GM21423 (cell line): Measurements from ENCODE around the gene AFF3.

Source experiments
- ATAC-seq: cut with Tn5 transposase; IDR thresholded peaks from one replicate; pipeline ENCODE4 v1.9.1; 2021; ENCODE audit warnings: mild to moderate bottlenecking, moderate library complexity; ENCODE audit not compliant: unreplicated experiment

The AFF3 gene

DNA sequence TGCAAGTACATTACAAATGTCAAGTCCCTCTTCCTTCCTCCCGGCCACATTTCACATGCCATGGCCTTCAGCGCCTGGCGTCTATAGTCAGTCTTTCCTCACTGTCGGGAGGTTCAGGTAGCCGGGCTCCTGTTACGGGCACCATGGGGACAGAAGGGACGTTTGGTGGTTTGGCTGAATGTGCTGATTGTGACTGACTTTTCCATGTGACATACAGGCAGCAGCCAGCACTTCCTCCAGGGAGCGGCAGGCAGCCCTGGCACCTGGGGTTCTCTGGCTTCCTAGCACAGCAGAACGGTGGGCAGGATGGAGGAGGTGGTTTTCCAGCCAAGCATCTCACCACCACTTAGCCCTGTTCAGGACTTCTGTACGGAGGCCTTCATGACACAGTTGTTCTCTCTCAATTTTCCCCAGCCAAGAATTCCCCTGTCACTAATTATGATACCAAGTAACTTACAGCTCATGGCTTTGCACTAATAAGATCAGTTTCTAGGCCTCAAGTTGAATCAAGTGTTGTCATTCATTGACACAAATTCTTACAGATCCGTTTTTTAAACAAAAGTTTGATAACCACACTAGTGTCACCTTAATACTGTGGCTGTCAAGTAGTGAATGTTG, 568.6 kb downstream of the AFF3 start:
- ATAC-seq, result no peak

DNA sequence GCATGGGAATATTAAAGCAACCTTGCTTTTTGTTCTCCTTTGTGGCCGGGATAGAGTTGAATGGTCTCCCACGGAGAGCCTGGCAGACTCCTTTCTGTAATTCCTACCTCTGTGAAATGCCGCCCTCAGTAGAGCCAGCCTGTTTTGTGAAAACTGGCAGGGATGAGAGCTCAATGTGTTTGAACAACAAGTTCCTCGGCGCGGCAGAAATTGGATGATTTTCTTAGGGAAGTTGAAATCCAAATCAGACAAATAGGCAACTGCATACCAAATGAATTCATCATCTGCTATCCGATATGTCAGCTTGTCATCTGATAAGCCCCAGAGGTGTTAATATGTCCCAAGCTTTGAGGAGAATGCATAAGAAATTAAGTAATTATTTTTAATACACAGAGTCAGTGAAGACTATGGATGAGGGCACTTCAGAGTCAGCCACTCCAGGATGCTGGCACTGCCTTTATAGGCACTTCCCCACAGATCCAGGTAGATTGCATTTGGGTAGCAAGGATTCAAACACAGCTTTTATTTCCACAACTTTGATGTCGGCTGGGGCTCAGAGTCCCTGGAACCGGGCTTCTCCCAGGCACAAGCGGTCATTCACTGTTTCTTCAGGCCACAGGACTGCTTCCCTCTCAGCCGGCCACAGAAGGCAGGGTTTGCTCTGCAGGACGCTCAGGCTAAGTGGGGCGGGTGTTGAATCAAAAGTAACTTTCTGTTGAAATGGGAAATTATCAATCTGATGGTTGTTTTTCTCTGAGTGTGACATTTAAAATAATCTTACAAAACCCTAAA, 569.8 kb downstream of the AFF3 start:
- ATAC-seq, result no peak

DNA sequence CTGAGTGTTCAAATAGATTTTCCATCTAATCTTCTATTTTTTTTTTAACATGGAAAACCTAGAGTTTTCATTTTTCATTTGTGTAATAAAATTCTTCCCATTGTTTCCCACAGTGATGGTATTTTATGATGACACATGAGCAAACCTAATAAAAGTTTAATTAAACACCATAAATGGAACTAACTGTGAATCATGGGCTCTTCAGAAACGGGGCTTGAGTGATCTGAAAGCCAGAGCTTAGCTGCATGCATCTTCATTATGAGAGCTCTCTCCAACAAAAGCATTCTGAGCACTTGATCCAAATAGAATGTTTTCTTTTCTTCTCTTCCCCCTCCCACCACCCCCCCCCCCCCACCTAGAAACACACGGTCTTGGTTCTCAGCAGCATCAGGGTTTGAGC, 570.4 kb downstream of the AFF3 start:
- ATAC-seq, result no peak

DNA sequence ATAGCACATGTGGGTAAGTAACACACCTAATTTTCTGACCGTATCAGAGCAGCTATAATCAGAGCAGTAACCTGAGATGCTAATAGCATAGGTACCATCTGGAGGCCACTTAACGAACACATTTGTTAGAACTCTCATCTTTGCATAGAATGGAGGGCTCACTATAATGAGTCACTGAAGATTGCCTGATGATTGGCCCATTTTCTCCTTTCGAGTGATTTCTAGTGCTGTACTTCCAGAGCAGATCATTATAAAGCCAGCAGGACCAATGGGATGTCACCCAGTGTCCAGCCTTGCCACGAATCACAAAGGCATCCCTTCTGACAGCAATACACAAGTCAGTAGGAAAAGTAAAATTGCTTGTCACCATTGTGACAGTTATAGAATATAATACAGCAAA, 570.9 kb downstream of the AFF3 start:
- no peak for ATAC-seq

GRCh38 chr2:99571021-99571420, 571.4 kb downstream of the AFF3 start:
- no peak for ATAC-seq

DNA sequence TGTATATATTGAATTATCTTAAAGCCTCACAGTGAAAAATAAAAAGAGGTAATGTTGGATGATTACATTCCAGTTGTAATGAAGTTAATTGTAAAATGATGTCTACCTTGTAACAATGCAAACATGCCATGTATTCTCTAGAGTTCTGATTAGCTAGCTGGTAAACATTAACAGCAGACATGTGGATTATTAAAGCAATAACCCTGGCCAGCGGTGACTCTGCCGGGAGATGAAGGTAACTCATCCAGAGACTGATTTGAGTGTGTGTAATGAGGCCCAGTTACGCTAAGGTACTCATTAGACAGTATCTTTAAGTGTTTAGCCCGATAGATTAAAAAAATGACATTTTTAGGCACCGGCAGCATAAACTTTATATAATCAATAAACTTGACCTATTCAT, 573.0 kb downstream of the AFF3 start:
- no peak for ATAC-seq

DNA sequence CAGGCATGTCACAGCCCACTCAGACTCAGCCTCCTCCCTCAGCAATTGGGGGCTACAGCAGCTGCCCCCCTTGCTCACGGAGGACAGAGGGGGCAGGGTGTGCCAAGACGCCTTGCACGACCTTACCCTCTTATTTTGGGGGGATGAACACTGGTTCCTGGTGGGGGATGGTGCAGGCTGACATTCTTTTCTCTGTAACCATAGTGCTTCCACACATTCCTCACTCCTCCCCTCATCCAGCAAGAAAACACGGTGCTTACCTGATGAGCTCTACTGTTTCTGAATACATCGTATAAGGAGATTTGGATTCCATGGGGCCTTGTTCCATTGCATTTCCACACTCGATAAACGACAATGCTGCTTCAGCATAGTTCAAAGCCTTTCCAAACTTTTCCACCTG, 577.2 kb downstream of the AFF3 start:
- no peak for ATAC-seq

DNA sequence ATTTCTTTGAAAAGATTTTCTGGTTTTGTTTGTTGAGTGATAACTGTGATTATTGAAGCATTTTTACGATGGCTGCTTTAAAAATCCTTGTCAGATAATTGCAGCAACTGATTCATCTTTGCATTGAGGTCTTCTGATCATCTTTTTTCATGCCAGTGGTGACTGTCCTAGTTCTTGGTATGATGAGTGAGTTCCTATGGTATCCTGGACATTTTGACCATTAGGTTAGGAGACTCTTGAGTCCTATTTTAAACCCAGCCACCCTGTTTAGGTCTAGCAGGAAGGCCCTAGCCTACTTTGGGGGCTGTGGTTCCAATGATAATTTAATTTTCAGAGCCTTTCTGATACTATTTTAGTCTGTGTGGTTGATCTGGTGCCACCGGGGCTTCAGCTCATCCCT, 579.9 kb downstream of the AFF3 start:
- no peak for ATAC-seq

- no peak for ATAC-seq
Measured at GRCh38 chr2:99561804-99562203, 580.6 kb downstream of the AFF3 start.

DNA sequence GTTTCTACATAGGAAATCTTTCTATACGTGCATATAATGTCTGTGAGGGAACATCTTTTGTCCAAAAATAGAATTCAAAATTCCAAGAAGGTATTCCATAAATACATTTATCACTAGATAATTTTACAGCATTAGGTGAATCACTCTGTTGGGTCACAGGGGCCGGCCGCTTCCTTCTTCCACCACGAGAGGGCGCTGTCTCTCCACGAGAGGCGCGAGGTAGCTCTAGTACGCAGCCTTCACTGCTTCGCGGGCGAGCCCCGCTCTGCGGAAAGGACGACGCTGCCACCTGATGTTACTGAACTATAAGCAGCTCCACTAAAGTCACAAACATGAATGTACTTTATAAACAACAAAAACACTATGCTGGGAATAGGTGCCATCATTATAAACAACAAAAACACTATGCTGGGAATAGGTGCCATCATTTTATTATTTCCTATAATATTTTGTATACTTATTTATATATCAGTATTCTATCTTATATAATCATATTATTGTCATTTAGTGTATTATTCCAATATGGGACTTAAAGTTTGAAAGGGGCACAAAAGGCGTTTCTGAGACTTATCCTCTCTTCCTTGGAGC, 583.2 kb downstream of the AFF3 start:
- ATAC-seq, result peak; percentile 83

DNA sequence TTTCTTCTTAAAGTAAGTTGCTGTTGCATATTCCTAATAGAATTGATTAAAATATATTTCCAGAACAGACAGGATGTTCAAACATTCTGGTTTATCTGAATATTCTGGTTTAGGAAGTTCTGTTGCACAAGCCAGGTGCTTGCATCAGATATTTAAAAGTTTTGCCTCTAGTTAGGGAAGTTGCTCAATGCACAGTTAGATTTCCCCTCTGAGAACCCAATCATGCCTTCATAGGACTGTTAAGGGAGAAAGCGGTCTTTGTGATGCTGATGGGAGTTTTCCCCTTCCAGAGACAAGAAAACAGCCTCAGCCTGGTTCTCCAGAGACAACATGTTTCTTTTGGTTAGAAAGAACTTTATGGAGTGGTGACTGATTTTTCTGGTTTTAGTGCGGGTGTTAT, 587.0 kb downstream of the AFF3 start:
- ATAC-seq, result no peak

DNA sequence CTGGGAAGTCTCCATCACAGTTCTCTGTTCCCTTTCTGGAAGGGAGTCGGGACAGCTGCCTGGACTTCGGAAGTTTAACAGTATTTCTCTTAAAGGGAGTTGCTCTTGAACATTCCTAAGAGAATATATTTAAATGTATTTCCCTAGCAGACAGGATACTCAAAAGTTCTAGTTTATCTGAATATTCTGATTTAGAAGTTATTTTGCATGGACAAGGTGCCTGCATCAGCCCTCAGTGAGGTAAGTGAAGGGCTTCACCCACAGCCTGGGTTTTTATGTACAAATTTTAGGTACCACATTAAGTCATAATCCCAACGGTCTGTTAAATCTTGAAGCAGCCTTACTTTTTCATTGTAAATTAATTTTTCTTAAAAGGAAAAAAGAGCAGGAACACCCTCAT, 587.5 kb downstream of the AFF3 start:
- no peak for ATAC-seq

GRCh38 chr2:99554238-99554637, 588.2 kb downstream of the AFF3 start:
- no peak for ATAC-seq

DNA sequence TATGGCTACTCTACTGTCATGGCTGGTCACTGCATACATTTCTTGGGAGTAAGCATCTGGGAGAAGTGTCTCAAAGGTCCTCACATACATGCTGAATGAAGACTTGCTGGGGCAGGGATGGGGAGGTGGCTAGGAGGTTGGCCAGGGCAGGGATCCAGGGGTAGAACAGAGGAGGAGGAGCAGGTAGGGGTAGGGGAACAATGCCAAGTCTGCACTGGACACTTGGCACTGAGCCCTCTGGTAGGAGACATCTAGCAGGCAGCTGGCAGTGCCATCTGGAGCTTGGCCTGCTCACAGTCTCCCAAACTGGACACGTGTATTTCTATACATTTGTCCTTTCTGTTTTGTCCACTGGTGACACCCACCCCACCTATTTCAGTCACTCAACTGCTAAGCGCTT, 589.9 kb downstream of the AFF3 start:
- ATAC-seq, result no peak

- ATAC-seq, result no peak
Measured at GRCh38 chr2:99550368-99550767, 592.0 kb downstream of the AFF3 start.

GRCh38 chr2:99545604-99546003, 596.8 kb downstream of the AFF3 start:
- ATAC-seq, result no peak

GRCh38 chr2:99545066-99545465, 597.3 kb downstream of the AFF3 start:
- no peak for ATAC-seq

- ATAC-seq, result no peak
Measured at GRCh38 chr2:99544608-99545007, 597.8 kb downstream of the AFF3 start.

DNA sequence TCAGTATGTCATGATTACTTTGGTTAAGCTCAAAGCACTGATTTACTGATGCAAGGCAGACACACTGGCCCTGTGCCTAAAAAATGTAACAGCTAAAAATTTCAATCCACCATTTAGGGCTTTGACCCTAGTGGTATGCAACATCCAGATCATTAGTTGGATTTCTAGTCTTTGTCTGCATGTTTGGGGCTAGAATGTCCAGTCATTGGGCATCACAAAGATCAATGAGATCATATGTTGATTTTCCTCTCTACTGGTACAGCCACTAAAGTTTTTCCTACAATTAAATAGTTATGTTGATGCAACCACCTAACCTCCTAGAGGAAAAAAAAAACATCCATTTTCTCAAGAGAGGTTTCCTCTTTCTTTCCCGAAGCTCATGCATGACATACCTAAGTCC, 599.1 kb downstream of the AFF3 start:
- no peak for ATAC-seq

GRCh38 chr2:99537910-99538485, 604.4 kb downstream of the AFF3 start:
- ATAC-seq, result no peak

- no peak for ATAC-seq
Measured at GRCh38 chr2:99524056-99524455, 618.3 kb downstream of the AFF3 start.

DNA sequence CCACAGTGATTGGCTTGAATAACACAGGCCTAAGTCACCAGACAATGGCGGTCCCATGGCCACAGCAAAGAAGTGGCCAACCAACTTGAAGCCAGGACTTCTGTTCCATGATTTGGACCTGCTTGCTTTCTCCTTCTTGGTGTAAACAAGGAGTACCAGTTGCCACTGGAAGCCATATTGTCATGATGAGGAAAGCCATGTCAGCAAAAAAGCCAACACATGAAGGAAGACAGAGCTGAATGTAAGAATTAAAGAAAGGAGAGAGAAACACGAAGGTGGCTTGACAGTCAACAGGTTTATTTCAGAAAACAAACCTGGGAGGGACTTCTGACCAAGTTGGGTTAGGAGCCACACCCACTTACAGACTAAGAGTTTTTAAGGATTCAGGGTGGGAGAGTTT, 620.2 kb downstream of the AFF3 start:
- ATAC-seq, result no peak
